Neutrophil (primary cell): ENCODE data around the gene PPIL6.
A peak's percentile ranks its signal among the peaks of the same experiment; 100 is the strongest.

Experiments
- H3K27ac ChIP-seq: fragments of 200-600 bp; sonication (generic); 2 replicates; pipeline ENCODE4 v1.5.1; 2016; ENCODE audit warnings: mild to moderate bottlenecking, moderate library complexity
- H3K27me3 ChIP-seq: fragments of 200-600 bp; sonication (generic); 2 replicates; pipeline ENCODE4 v1.6.0; 2016; ENCODE audit warnings: mild to moderate bottlenecking
- H3K36me3 ChIP-seq: fragments of 200-600 bp; sonication (generic); 2 replicates; pipeline ENCODE4 v1.5.1; 2017
- H3K4me1 ChIP-seq, 2 experiments: fragments of 200-600 bp in 1 of 2; sonication (generic) in 1 of 2; 1 replicate in 1 of 2; 2 replicates in 1 of 2; pipeline versions ENCODE4 v1.5.1 to v1.6.1; 2013 to 2016; ENCODE audit warnings: low read depth in 1 of 2, low read length in 1 of 2, mild to moderate bottlenecking in 1 of 2, moderate library complexity in 1 of 2; ENCODE audit not compliant: control insufficient read depth in 1 of 2, insufficient read depth in 1 of 2
- H3K4me3 ChIP-seq, 2 experiments: fragments of 200-600 bp in 1 of 2; sonication (generic) in 1 of 2; 1 replicate in 1 of 2; 2 replicates in 1 of 2; pipeline ENCODE4 v1.5.1; 2013 to 2016; ENCODE audit warnings: low read depth in 1 of 2, low read length in 1 of 2, mild to moderate bottlenecking in 1 of 2, moderate library complexity in 1 of 2
- H3K9me3 ChIP-seq: fragments of 200-600 bp; sonication (generic); 2 replicates; pipeline ENCODE4 v1.5.1; 2016
- TF ChIP-seq, protein P1 (sequence below): fragments of 200-600 bp; sonication (generic); IDR thresholded peaks from 2 replicates; pipeline ENCODE4 v1.5.1; 2016; ENCODE audit warnings: antibody characterized with exemption

Gene PPIL6

DNA sequence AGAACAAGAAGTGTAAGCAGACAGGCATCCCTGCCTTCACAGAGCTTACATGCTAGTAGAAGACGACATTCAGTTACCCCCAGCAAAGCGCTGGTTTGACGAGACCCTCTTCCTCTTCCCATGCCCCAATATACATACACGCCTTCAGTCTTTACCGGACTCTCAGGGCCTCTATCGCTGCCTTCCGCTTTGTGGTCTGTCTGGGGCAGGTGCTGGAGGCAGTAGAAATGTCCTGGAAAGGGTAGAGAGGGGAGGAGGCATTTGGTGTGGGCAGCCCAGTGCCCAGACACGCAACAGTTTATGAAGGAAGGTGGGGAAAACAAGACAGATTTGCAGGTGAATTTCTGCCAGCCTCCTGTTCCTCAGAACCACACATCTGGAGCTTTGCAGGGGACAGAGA lies 6.1 kb upstream of the PPIL6 start:
- peaks cover 24 to 29% of the 10 kb centered on the region in 2 experiments for H3K4me1 ChIP-seq
- TF ChIP-seq, protein P1, sequence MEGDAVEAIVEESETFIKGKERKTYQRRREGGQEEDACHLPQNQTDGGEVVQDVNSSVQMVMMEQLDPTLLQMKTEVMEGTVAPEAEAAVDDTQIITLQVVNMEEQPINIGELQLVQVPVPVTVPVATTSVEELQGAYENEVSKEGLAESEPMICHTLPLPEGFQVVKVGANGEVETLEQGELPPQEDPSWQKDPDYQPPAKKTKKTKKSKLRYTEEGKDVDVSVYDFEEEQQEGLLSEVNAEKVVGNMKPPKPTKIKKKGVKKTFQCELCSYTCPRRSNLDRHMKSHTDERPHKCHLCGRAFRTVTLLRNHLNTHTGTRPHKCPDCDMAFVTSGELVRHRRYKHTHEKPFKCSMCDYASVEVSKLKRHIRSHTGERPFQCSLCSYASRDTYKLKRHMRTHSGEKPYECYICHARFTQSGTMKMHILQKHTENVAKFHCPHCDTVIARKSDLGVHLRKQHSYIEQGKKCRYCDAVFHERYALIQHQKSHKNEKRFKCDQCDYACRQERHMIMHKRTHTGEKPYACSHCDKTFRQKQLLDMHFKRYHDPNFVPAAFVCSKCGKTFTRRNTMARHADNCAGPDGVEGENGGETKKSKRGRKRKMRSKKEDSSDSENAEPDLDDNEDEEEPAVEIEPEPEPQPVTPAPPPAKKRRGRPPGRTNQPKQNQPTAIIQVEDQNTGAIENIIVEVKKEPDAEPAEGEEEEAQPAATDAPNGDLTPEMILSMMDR: no peak
- H3K4me3 ChIP-seq: no peak overlapping the region
- no peaks in the 10 kb centered on the region for H3K9me3 ChIP-seq
- no peaks in the 10 kb centered on the region for H3K27me3 ChIP-seq
- peaks cover 94% of the 10 kb centered on the region for H3K36me3 ChIP-seq
- peak overlapping the region; percentile 18 for H3K27ac ChIP-seq

DNA sequence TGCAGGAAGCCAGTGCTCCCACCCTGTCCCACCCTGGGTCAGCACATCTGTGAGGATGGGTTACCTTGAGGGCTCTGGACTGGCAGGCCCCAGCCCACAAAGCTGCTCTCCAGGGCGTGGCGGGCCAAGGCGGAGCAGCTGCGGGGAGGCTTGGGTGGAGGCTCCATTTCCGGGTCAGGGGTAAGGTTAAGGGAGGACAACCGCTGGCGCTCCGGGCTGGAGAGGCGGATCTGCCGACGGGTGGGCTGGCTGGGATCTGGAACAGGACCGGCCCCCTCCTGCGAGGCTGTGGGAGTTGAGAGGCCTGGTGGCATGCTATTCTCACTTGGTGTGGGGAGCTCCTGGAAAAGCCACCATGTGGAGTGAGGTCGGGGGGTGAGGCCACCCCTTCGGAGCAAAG lies 5.6 kb upstream of the PPIL6 start:
- Histone ChIP-seq H3K27ac (no peak overlapping the region), H3K36me3 (peaks cover 90% of the 10 kb centered on the region), H3K4me1 (peaks cover 27 to 31% of the 10 kb centered on the region in 2 experiments), H3K9me3 (no peaks in the 10 kb centered on the region), H3K4me3 (no peak overlapping the region), H3K27me3 (no peaks in the 10 kb centered on the region)
- TF ChIP-seq, protein P1: no peak

DNA sequence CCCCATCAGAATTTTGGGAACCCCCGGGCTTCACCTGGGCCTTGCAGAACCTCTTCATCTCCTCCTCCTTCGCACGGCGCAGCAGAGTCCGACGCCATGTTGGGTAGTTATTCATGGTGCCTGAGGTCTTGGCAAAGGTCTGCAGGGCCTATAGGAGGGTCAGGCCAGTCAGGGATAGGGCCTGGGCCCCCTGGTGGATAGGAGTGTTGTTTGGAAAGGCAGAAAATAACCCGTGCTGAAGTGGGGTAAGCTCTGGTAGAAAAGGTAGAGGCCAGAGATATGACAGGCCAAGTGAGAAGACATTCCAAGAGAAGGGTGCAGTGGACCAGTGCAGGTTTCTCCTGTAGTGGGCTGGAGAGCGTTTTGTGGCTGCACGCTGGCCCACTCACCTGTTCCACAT lies 5.0 kb upstream of the PPIL6 start:
- TF ChIP-seq, protein P1: no peak
- peaks cover 83% of the 10 kb centered on the region for H3K36me3 ChIP-seq
- H3K27me3 ChIP-seq: no peaks in the 10 kb centered on the region
- H3K4me1 ChIP-seq: peaks cover 23 to 30% of the 10 kb centered on the region in 2 experiments
- H3K4me3 ChIP-seq: no peak overlapping the region
- no peaks in the 10 kb centered on the region for H3K9me3 ChIP-seq
- H3K27ac ChIP-seq: no peak overlapping the region

DNA sequence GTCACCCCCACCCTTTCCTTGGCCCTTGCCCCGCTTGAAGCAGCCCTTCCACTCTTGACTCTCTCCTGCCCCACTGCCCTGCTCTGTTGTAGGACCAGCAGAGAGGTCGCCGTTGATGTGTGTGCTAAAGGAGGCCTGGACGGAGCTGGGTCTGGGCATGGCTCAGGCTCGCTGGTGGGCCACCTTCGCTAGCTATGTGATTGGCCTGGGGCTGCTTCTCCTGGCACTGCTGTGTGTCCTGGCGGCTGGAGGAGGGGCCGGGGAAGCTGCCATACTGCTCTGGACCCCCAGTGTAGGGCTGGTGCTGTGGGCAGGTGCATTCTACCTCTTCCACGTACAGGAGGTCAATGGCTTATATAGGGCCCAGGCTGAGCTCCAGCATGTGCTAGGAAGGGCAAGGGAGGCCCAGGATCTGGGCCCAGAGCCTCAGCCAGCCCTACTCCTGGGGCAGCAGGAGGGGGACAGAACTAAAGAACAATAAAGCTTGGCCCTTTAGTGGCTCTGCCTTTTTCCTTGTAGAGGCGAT lies 3.1 kb upstream of the PPIL6 start:
- Histone ChIP-seq H3K4me3 (no peak overlapping the region), H3K27me3 (peaks cover 4% of the 10 kb centered on the region), H3K27ac (peak overlapping the region; percentile 84), H3K36me3 (peaks cover 64% of the 10 kb centered on the region), H3K4me1 (peaks cover 24 to 36% of the 10 kb centered on the region in 2 experiments), H3K9me3 (no peaks in the 10 kb centered on the region)
- TF ChIP-seq, protein P1: no peak

DNA sequence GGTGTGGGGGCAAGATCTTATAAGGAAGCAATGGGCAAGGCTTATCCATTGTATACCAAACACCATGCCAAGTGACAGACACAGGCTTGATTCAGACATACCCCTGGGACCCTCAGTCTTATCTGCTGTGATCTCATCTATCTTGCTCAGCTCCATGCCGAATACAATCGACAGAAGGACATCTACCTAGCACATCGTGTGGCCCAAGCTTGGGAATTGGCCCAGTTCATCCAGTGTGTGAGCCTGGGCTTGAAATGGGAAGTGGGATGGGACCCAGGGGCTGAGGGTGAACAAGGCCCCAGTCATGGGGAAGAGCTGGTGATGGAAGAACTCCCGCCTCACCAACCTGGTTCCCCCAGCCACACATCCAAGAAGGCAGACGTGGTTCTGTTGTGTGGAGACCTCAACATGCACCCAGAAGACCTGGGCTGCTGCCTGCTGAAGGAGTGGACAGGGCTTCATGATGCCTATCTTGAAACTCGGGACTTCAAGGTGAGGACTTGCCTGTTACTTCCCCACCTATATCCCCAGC lies 2.0 kb upstream of the PPIL6 start:
- TF ChIP-seq, protein P1: no peak
- H3K36me3 ChIP-seq: peaks cover 54% of the 10 kb centered on the region
- peak overlapping the region; percentile 84 for H3K27ac ChIP-seq
- H3K27me3 ChIP-seq: peaks cover 4% of the 10 kb centered on the region
- H3K9me3 ChIP-seq: no peaks in the 10 kb centered on the region
- H3K4me1 ChIP-seq: peaks cover 21 to 28% of the 10 kb centered on the region in 2 experiments
- no peak overlapping the region for H3K4me3 ChIP-seq
